GM23338 (cell line): ENCODE data around the gene CFAP58.

ENCODE experiments used
- CREB1 ChIP-seq: fragments of 250-450 bp; sonication (Bioruptor Pico); IDR thresholded peaks from 2 replicates; pipeline ENCODE4 v1.5.0; 2020; ENCODE audit warnings: low read depth, mild to moderate bottlenecking, moderate library complexity
- EZH2 ChIP-seq: fragments of 200-600 bp; sonication (generic); IDR thresholded peaks from one replicate; pipeline ENCODE4 v1.8.0; 2017; ENCODE audit warnings: antibody characterized with exemption, mild to moderate bottlenecking, low read depth; ENCODE audit not compliant: unreplicated experiment
- EZH2phosphoT487 ChIP-seq: fragments of 200-600 bp; sonication (generic); IDR thresholded peaks from one replicate; pipeline ENCODE4 v1.8.1; 2018; ENCODE audit warnings: antibody characterized with exemption; ENCODE audit not compliant: unreplicated experiment
- NANOG ChIP-seq: IDR thresholded peaks from 2 replicates; pipeline ENCODE4 v1.6.1; 2016; ENCODE audit warnings: antibody characterized with exemption, borderline replicate concordance
- POLR2AphosphoS5 ChIP-seq: IDR thresholded peaks from 2 replicates; pipeline ENCODE4 v1.6.1; 2016; ENCODE audit warnings: antibody characterized with exemption, low read depth
- STAT1 ChIP-seq: IDR thresholded peaks from one replicate; pipeline ENCODE4 v1.6.1; 2016; ENCODE audit warnings: antibody characterized with exemption; ENCODE audit not compliant: unreplicated experiment
- TF ChIP-seq, protein P1 (sequence below), 2 experiments: fragments of 200-600 bp in 1 of 2; sonication (generic) in 1 of 2; conservative IDR thresholded peaks; 2 replicates each; pipeline versions ENCODE4 v1.5.1 to v1.6.1; 2016 to 2017; ENCODE audit warnings: antibody characterized with exemption in 2 of 2, low read depth in 2 of 2, mild to moderate bottlenecking in 2 of 2, moderate library complexity in 1 of 2
- TF ChIP-seq, protein P2 (sequence below): IDR thresholded peaks from 2 replicates; pipeline ENCODE4 v1.6.1; 2016; ENCODE audit warnings: antibody characterized with exemption
- TF ChIP-seq, protein P3 (sequence below): IDR thresholded peaks from one replicate; pipeline ENCODE4 v1.6.1; 2018; ENCODE audit warnings: antibody characterized with exemption; ENCODE audit not compliant: unreplicated experiment

DNA sequence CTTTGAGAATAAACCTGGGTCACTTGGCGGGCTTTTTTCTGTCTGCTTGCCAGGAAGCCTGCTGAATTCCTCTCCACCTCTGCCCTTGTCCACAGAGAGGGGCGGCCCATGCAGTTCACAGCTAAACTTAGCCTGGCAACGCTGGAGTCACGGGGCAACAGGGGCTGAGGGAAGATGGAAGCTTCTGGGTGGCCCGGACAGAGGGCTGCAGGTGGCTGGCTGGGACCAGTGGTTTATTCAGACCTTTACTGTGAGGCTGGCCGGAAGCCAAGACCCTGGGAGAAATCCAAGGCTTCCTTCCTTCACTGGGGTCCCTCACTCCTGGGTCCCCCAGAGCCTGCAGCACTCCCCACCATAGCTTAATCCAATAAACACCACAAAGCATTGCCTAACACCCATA, 32.4 kb upstream of the CFAP58 start:
- no peak for TF ChIP-seq EZH2
- TF ChIP-seq, protein P1, sequence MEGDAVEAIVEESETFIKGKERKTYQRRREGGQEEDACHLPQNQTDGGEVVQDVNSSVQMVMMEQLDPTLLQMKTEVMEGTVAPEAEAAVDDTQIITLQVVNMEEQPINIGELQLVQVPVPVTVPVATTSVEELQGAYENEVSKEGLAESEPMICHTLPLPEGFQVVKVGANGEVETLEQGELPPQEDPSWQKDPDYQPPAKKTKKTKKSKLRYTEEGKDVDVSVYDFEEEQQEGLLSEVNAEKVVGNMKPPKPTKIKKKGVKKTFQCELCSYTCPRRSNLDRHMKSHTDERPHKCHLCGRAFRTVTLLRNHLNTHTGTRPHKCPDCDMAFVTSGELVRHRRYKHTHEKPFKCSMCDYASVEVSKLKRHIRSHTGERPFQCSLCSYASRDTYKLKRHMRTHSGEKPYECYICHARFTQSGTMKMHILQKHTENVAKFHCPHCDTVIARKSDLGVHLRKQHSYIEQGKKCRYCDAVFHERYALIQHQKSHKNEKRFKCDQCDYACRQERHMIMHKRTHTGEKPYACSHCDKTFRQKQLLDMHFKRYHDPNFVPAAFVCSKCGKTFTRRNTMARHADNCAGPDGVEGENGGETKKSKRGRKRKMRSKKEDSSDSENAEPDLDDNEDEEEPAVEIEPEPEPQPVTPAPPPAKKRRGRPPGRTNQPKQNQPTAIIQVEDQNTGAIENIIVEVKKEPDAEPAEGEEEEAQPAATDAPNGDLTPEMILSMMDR (conservative IDR thresholded peaks at IDR 0.05; ENCODE audit: low read depth in 2 of 2): no peak
- TF ChIP-seq, protein P2, sequence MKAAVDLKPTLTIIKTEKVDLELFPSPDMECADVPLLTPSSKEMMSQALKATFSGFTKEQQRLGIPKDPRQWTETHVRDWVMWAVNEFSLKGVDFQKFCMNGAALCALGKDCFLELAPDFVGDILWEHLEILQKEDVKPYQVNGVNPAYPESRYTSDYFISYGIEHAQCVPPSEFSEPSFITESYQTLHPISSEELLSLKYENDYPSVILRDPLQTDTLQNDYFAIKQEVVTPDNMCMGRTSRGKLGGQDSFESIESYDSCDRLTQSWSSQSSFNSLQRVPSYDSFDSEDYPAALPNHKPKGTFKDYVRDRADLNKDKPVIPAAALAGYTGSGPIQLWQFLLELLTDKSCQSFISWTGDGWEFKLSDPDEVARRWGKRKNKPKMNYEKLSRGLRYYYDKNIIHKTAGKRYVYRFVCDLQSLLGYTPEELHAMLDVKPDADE: no peak
- TF ChIP-seq, protein P3, sequence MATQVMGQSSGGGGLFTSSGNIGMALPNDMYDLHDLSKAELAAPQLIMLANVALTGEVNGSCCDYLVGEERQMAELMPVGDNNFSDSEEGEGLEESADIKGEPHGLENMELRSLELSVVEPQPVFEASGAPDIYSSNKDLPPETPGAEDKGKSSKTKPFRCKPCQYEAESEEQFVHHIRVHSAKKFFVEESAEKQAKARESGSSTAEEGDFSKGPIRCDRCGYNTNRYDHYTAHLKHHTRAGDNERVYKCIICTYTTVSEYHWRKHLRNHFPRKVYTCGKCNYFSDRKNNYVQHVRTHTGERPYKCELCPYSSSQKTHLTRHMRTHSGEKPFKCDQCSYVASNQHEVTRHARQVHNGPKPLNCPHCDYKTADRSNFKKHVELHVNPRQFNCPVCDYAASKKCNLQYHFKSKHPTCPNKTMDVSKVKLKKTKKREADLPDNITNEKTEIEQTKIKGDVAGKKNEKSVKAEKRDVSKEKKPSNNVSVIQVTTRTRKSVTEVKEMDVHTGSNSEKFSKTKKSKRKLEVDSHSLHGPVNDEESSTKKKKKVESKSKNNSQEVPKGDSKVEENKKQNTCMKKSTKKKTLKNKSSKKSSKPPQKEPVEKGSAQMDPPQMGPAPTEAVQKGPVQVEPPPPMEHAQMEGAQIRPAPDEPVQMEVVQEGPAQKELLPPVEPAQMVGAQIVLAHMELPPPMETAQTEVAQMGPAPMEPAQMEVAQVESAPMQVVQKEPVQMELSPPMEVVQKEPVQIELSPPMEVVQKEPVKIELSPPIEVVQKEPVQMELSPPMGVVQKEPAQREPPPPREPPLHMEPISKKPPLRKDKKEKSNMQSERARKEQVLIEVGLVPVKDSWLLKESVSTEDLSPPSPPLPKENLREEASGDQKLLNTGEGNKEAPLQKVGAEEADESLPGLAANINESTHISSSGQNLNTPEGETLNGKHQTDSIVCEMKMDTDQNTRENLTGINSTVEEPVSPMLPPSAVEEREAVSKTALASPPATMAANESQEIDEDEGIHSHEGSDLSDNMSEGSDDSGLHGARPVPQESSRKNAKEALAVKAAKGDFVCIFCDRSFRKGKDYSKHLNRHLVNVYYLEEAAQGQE: no peak
- TF ChIP-seq EZH2phosphoT487: no peak
- no peak for TF ChIP-seq CREB1
- no peak for TF ChIP-seq POLR2AphosphoS5
- TF ChIP-seq NANOG: no peak
- TF ChIP-seq STAT1: no peak
